DLD1 (cell line): ENCODE measurements around the gene PDE6B.

ENCODE experiments used
- in situ Hi-C: cut with HindIII; loops from 2 replicates; pipeline ENCODE4 v1.10.0; 2017; ENCODE audit warnings: low sequenced_read_pairs

The PDE6B gene

DNA sequence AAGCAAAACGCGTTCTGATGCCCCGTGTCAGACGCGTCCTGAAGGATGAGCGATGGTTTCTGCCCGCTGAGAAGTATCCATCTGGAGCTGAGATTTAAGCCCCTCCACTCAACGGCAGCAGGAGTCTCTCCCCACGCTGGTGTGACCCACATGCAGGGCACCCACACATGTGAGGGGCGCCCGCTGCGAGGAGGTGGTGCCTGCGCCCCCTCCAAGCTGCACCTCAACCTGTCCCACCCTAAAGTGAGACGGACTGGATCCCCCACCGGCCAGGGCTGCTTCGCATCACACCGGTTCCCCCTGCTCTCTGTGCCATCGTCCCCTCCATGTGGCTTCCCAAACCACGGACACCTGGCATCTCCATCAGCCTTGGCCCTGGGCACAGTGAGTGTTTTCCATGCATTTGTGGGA is 4.5 kb upstream of the PDE6B start:
- in situ Hi-C loops = loop anchor here (25.0 kb wide), 1 partner anchor 791 kb away; the partner anchor contains the start of gene NKX1-1

DNA sequence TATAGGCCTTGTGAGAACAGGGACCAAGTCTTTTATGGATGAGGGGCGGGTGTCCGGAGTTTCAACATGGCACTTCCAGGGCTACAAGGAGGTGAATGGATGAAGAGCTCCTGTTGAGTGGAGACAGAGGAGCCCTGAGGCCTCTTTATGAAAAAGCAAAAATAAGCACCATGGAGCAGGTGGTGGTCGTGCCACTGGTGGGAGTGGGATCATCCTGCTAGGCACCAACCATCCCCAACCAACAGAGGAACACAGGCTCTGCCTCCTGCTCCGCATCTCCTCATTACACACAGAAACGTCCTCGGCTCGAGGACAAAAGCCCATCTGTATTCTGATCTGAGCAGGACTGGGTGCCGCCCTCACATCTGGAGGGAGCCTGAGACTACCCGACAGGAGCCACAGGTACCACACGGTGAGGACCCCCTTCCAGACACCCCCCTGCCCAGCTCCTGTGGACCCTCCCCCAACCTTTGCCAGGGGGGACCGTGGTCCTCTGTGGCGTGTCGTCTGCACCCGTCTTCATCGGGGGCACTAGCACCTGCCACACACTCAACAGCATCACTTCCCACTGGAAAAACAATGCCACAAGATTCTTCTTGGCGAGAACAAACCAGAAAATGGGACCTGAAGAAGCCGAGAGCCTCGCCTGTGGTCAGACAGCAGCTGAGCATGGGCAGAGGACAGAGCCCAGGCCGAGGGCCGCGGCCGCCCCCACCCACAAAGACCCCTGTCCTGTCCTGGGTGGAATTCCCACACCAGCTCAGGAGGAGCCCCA is 3.9 kb upstream of the PDE6B start:
- in situ Hi-C loops = loop anchor here (25.0 kb wide), 1 partner anchor 791 kb away; the partner anchor contains the start of gene NKX1-1

DNA sequence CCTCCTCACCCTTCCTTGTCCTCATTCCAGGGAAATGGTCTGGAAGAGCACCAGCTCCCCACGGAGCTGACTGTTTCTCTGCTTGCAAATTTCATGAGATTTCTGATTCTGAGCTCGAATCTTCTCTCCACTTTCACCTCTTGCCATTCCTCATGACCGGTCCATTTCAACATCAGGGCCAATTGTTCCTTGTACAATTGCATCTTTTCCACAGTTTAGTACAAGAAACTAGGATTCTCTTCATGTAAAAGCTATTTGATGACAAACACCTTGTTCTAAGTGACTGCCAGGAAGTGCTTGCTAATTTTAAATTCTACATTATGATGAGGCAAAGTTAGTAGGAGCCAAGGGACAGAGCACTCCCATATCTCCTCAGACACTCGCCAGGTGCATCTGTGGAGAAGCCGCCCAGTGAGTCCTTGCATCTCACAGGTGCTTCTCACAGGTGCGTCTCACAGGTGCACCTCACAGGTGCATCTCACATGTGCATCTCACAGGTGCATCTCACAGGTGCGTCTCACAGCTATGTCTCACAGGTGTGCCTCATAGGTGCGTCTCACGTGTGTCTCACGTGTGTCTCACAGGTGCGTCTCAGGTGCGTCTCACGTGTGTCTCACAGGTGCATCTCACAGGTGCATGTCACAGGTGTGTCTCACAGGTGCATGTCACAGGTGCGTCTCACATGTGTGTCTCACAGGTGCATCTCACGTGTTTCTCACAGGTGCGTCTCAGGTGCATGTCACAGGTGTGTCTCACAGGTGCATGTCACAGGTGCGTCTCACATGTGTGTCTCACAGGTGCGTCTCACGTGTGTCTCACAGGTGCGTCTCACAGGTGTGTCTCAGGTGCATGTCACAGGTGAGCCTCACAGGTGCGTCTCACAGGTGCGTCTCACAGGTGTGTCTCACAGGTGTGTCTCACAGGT is 3.0 kb upstream of the PDE6B start:
- in situ Hi-C loops = loop anchor here (25.0 kb wide), 1 partner anchor 790 kb away; the partner anchor contains the start of gene NKX1-1

DNA sequence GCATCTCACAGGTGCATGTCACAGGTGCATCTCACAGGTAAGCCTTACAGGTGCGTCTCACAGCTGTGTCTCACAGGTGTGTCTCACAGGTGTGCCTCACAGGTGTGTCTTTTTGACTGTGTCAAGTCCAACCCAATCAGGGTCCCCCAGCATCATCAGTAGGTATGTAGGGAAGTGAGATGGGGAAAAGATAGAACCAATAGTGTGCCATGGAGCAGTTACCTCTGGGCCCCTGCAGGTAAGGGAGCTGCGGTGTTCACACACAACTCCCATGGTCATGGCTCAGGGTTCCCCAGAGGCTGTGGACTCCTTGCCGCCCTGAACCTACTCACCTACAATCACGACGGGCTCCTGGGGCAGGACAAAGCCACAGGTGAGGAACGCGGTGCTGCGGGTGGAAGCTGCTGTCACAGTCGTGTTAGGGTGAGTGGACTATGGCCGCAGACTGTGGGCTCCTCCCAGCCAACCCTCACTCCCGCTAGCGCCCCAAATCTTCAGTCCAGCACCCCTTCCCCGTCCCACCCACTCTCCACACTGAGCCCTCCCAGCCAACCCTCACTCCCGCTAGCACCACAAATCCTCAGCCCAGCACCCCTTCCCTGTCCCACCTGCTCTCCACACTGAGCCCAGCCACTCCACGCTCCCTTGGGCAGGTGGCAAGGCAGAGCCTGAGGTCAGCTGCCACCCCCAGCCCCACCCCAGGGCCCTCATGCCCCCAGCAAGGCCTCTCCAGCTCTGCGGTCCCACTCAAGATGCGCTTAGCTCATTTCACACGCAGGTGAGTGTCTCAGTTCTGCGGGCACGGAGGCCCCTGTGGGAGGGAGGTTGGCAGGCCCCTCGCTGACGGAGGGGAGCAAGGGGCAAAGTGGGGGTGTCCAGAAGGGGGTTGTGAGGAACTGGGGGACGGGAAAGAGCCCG is 2.1 kb upstream of the PDE6B start:
- in situ Hi-C loops = loop anchor here (25.0 kb wide), 1 partner anchor 789 kb away; the partner anchor contains the start of gene NKX1-1

DNA sequence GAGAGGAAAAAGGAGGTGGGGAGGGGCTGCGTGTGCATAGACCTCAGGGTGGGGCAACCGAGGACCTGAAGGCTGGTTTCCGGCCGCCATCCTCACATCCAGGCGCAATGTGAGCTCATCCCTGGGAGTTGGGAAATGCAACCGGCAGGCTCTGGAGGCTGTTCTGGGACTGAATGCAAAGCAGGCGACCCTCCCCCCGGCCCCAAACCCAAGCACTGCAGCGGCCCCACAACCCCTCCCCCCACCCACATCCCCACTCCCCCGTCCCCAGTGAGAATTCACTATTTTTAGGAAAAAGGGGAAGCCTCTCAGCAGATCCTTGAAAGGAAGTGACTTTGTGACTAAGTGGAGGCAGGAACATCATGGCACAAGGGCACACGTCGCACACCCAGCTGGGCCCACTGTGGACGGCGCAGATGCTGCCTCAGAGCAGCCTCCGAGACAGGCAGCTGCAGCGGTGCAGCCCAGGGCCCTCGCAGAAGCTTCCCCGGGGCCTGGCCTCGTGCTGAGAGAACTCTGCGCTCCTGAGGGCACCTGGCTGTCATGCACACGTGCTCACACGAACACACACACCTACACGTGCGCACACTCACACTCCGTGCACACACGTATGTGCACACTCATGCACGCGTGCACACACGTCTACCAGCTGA is 1.3 kb upstream of the PDE6B start:
- in situ Hi-C loops = loop anchor here (25.0 kb wide), 1 partner anchor 788 kb away; the partner anchor contains the start of gene NKX1-1

DNA sequence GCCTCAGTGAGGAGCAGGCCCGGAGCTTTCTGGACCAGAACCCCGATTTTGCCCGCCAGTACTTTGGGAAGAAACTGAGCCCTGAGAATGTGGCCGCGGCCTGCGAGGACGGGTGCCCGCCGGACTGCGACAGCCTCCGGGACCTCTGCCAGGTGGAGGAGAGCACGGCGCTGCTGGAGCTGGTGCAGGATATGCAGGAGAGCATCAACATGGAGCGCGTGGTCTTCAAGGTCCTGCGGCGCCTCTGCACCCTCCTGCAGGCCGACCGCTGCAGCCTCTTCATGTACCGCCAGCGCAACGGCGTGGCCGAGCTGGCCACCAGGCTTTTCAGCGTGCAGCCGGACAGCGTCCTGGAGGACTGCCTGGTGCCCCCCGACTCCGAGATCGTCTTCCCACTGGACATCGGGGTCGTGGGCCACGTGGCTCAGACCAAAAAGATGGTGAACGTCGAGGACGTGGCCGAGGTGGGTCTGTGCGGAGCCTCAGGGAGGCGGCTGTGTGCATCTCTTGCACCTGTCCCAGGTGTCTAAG is 323 bp downstream of the PDE6B start:
- in situ Hi-C loops = no loop called here

DNA sequence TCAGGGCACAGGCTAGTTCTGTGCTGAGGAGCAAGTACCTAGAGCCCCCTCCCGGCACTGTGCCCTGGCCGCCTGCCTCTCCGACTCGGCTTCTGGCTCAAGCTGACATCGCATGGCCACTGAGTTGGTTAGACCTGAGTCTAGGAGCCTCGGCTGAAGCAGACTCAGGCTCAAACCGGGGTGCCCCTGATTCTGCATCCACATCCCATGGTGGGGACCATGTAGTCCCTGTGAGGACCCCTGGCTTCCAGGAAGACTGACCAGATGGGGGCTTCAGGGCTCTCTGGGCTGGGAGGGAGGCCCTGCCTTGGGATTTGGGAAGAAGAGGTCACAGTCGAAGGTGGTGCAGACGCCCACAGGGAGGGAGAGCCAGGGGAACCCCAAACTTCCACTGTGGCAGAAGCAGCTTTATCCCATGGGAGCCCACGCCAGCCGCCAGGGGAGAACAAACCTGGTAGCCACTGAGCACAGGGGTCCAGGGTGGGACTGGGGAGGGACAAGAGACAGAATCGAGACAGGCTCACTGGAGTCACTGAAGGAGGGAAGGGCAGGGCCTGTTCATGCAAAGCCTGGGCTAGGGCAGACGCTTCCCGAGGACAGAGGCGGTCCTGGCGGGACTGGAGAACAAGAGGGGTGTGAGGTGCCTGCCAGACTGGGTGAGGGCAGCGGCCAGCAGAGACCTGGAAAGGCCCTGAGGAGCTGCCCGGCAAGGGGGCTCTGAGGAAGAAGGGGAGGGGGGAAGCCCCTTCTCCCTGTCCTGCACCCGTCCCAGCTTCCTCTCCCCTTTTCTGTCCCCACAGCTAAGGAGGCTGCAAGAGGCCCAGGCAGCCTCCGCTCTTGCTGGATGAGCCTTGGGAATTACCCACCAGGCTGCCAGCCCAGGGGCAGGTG is 1.1 kb downstream of the PDE6B start:
- in situ Hi-C loops = no loop called here

DNA sequence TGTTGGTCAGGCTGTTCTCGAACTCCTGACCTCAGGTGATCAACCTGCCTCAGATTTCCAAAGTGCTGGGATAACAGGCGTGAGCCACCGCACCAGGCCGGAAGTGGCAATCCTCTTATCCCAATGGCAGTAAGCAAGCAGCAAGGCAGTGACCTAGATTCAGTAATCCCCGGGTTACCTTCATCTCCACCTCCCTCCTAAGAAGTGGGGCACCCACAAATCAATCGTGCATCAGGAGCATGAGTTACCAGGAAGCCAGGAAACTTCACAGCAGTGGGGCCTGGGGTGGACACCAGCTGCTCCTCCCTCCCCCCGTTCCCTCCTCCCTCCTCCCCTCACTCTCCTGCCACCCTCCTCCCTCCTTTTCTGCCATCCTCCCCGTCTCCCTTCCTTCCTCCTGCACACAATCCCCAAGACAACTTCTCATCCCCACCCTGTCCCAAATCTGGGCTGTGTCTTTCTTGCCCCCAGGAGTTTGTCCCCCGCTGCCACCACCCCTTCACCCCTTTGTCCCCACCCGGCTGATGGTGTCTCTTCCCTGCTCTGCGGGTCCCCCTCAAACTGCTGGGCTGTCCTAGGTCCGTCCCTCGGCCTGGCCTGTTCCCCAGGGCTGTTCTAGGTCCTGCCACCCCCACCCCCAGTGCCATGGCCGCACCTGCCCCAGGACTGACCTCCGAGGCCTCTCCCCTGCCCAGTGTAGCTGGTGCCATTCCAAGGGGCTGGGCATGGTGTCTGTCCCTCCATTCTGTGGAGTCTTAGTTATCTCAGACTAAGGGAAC is 2.2 kb downstream of the PDE6B start:
- in situ Hi-C loops = no loop called here

DNA sequence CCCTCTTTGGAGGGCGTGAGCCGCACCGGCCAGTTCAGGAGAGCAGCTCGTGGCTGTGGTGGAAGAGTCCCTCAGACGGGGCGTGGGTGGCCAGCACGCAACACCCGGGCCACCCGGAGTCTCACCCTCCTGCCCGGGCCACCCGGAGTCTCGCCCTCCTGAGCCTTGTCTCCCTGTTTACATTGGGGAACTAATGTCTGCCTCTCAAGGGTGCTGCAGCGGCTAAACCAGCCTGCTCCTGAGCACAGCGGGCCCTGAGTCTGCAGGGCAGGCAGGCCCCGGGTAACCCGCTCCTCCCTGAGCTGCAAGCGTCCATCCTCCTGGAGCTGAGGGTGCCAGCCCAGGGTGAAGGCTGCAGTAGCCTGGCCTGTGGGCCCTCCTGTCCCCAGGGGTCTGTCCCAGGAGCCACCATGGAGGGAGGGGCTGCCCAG is 3.0 kb downstream of the PDE6B start:
- in situ Hi-C loops = no loop called here

DNA sequence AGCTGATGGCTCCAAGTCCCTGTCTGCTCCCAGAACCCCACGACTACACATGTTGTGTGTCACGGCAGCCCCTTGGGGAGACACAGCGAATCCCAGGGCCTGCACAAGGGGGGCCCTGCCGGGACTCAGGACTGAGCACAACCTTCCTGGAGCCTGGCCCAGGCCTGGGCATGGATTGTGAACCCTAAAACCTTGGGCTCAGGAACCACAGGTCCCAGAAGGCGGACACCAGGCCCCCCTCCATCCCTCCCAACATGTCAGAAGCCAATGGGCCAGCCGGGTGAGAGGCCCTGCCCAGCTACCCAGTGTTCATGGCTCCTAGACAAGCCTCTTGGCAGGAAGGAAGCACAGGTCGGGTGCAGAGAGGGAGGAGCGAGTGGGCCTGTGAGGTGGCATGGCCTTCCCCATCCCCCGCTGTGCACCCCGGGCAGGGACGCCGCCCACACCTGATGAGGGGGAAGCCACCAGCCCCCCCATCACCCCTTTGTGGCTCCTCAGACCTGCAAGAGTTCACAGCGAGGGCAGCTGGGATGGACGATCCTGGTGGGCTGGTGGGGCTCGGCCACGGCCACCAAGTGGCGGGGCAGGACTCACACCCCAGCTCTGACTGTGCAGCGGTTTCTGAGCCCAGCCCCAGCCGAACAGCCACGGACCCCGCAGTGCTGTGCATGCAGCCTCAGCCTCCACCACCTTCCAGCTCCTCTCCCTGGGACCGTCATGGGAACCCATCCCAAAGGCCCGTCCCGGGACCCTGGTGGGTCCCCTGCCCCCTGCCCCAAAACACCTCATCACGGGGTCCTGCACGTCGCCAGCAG is 3.7 kb downstream of the PDE6B start:
- in situ Hi-C loops = no loop called here

DNA sequence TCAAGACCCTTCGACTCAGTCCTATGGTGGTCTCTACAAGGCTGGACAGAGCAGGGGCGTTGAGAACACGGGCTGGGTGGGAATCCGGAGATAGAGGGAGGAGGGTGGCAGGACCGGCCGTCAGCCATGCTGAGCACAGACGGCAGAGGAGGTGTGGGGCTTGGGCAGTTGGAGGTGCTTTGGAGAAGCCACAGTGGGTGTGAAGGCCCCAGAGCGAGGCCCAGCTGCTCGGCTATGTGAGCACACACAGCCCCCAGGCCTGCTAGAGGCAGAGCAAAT is 4.2 kb downstream of the PDE6B start:
- in situ Hi-C loops = no loop called here

DNA sequence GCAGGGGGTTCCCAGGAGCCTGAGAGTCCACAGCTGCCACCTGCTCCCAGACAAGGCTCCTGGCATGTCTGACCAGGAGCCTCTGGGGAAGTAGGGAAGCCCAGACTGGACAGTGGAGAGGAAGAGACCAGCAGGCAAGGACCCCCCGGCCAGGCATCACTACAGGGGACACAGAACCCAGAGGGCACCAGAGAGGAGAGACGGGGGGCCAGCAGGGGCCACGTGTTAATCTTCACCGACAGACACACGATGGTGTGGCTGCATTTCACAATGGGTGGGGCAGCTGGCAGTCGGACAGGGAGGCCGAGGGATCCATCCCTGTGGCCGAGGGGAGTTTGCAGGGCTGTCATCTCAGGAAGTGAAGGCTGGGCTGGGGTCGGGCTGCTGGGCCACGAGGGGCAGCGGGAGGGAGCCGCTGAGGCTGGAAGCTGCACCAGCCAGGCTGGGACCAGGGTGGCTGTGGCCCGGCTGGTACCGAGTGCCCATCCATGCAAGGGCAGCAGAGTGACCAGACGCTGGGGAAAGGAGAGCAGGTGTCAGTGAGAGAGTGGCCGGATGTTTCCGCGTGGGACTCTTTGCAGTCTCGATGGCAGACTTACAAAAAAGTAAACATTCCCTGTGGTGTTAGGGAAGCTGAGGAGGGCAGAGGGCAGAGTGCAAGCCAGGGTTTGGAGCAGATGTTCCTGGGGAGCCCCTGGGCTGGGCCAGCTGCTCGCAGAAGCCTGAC is 4.7 kb downstream of the PDE6B start:
- in situ Hi-C loops = no loop called here

DNA sequence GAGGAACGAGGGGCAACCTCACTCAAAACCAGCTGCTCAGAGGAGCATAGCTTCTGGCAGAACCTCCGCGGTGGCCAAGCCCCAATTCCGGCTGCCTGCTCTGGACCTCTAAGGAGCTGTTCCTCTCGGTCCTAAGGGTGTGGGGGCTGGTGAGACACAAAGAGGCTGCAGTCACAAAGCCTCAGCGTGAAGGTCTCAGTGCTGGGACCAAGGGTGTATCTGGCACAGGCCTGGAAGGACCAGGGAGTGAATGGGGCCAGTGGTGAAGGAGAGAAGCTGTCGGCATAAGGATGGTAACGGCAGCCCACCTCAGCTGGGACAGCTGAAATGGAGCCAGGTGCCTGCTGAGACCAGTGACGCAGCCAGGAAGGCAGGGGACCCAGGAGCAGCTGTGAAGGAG is 5.3 kb downstream of the PDE6B start:
- in situ Hi-C loops = no loop called here

DNA sequence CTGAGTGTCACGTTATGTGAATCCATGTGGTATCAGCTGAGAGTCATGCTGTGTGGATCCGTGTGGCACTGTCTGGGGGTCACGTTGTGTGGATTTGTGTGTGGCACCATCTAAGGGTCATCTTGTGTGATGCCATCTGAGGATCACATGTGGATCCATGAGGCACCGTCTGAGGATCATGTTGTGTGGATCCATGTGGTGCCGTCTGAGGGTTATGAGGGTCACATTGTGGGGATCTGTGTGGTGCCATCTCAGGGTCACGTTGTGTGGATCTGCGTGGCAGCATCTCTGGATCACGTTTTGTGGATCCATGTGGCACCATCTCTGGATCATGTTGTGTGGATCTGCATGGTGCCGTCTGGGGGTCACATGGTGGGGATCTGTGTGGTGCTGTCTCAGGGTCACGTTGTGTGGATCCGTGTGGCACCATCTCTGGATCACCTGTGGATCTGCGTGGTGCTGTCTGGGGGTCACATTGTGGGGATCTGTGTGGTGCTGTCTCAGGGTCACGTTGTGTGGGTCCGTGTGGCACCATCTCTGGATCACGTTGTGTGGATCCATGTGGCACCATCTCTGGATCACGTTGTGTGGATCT is 6.9 kb downstream of the PDE6B start:
- in situ Hi-C loops = no loop called here

DNA sequence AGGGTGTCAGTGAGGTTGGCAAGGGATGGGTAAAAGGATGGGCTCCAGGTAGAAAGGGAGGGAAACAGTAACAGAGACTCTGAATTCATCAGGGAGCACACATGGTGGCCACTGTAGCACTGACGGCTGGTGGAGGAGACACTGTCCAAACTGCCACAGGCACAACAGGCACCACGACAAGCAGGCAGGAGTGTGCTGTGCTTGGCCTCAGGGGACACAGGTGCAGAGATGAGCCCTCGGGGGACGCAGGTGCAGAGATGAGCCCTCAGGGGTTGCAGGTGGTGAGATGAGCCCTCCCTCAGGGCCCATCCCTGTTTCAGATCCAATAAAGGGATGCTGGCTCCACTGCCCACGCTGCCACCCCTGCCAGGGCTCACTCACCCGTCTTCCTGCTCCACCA is 7.6 kb downstream of the PDE6B start:
- in situ Hi-C loops = no loop called here

DNA sequence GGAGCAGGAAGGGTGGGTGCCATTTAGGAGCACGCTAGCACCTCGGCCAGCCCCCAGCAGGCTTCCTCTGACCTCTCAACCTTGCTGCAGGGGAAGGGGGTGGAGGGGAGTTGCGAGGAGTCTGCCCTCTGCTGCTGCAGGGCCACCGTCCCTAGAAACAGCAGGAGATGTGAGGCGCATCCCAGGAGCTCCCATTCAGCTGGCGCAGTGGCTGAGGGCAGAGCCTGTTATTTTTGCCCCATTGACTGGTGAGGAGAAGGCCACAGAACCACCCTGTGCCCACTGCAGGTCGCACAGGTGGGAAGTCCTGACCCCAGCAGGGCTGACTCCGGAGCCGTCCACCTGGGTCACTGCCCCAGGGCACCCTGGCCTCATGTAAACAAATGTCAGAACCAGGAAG is 8.0 kb downstream of the PDE6B start:
- in situ Hi-C loops = no loop called here
